Measurements from ENCODE around the gene WNK1. TPM values are rescaled to one million over a fixed set of nuclear protein-coding genes. Genes with fewer than 3 reads are reported as not detected.

Gene WNK1
- total RNA-seq, 4 donors from 2014 or later: 168 to 223 (median 204) TPM

GRCh38 chr12:886206-886605 is 133.8 kb downstream of the WNK1 start:
- intact Hi-C loops (cut with DNase I; ENCODE audit: low total_unique reads) (no loop called here), in situ Hi-C loops (cut with MboI; ENCODE audit: low sequenced_read_pairs in 4 of 4) (no loop called here)
- Histone ChIP-seq H3K36me3 (peaks cover 4 to 100% of the 10 kb centered on the region in 2 donors), H3K9me3 (no peaks in the 10 kb centered on the region), H3K4me1 (no peaks in the 10 kb centered on the region), H3K27ac (no peak overlapping the region), H3K4me3 (no peak overlapping the region), H3K27me3 (no peaks in the 10 kb centered on the region)
- no peak for DNase-seq
- TF ChIP-seq CTCF (IDR thresholded peaks at IDR 0.05 in 4 of 5, conservative IDR thresholded peaks at IDR 0.05 in 1 of 5): no peak
- no peak for ATAC-seq

- H3K4me1 ChIP-seq: no peaks in the 10 kb centered on the region
- TF ChIP-seq POLR2A (IDR thresholded peaks at IDR 0.05) (no peak), CTCF (IDR thresholded peaks at IDR 0.05 in 4 of 5, conservative IDR thresholded peaks at IDR 0.05 in 1 of 5) (no peak)
- ATAC-seq (no peak), DNase-seq (no peak)
- H3K4me3 ChIP-seq: no peak overlapping the region
- peaks cover 3 to 94% of the 10 kb centered on the region in 2 donors for H3K36me3 ChIP-seq
- intact Hi-C loops (cut with DNase I; ENCODE audit: low total_unique reads) (no loop called here), in situ Hi-C loops (cut with MboI; ENCODE audit: low sequenced_read_pairs in 4 of 4) (no loop called here)
- no peaks in the 10 kb centered on the region for H3K9me3 ChIP-seq
- H3K27ac ChIP-seq: no peak overlapping the region
- no peaks in the 10 kb centered on the region for H3K27me3 ChIP-seq
Observed at GRCh38 chr12:894226-894625, 141.8 kb downstream of the WNK1 start.

GRCh38 chr12:896031-896430 is 143.7 kb downstream of the WNK1 start:
- H3K36me3 ChIP-seq: peaks cover 3 to 92% of the 10 kb centered on the region in 2 donors
- H3K27ac ChIP-seq: peak overlapping the region in 2 of 4 donors; percentile 20 to 52
- ATAC-seq (peak in 1 of 2 donors; percentile 44), DNase-seq (no peak)
- intact Hi-C loops (cut with DNase I; ENCODE audit: low total_unique reads) (no loop called here), in situ Hi-C loops (cut with MboI; ENCODE audit: low sequenced_read_pairs in 4 of 4) (no loop called here)
- H3K4me1 ChIP-seq: no peaks in the 10 kb centered on the region
- no peaks in the 10 kb centered on the region for H3K27me3 ChIP-seq
- TF ChIP-seq POLR2A (IDR thresholded peaks at IDR 0.05): no peak
- TF ChIP-seq CTCF (IDR thresholded peaks at IDR 0.05 in 4 of 5, conservative IDR thresholded peaks at IDR 0.05 in 1 of 5): no peak
- no peaks in the 10 kb centered on the region for H3K9me3 ChIP-seq
- H3K4me3 ChIP-seq: no peak overlapping the region

GRCh38 chr12:897386-897785 is 145.0 kb downstream of the WNK1 start:
- Histone ChIP-seq H3K27me3 (no peaks in the 10 kb centered on the region), H3K9me3 (no peaks in the 10 kb centered on the region), H3K4me1 (no peaks in the 10 kb centered on the region), H3K36me3 (peaks cover 3 to 94% of the 10 kb centered on the region in 2 donors), H3K4me3 (no peak overlapping the region), H3K27ac (peak overlapping the region in 2 of 4 donors; percentile 26 to 52)
- DNase-seq: no peak
- no peak for ATAC-seq
- in situ Hi-C loops (cut with MboI; ENCODE audit: low sequenced_read_pairs in 4 of 4): no loop called here
- intact Hi-C loops (cut with DNase I; ENCODE audit: low total_unique reads): no loop called here
- no peak for TF ChIP-seq CTCF (IDR thresholded peaks at IDR 0.05 in 4 of 5, conservative IDR thresholded peaks at IDR 0.05 in 1 of 5)
- TF ChIP-seq POLR2A (IDR thresholded peaks at IDR 0.05): no peak

- no peak for ATAC-seq
- no peaks in the 10 kb centered on the region for H3K4me1 ChIP-seq
- no peak overlapping the region for H3K27ac ChIP-seq
- no peaks in the 10 kb centered on the region for H3K27me3 ChIP-seq
- H3K36me3 ChIP-seq: peaks cover 0 to 95% of the 10 kb centered on the region in 2 donors
- in situ Hi-C loops (cut with MboI; ENCODE audit: low sequenced_read_pairs in 4 of 4): no loop called here
- no peaks in the 10 kb centered on the region for H3K9me3 ChIP-seq
- TF ChIP-seq CTCF (IDR thresholded peaks at IDR 0.05 in 4 of 5, conservative IDR thresholded peaks at IDR 0.05 in 1 of 5): no peak
- no peak for TF ChIP-seq POLR2A (IDR thresholded peaks at IDR 0.05)
- DNase-seq: no peak
- intact Hi-C loops (cut with DNase I; ENCODE audit: low total_unique reads): no loop called here
- no peak overlapping the region for H3K4me3 ChIP-seq
Observed at GRCh38 chr12:902581-902980, 150.2 kb downstream of the WNK1 start.

Measured in gastrocnemius medialis (tissue), 4 donors.